ENCODE data around the gene BPIFB6. TPM values are rescaled to one million over a fixed set of nuclear protein-coding genes. Genes with fewer than 3 reads are reported as not detected.

Gene BPIFB6
- total and polyA plus RNA-seq, 2 donors (not counting 1 experiment from before 2014, with no cell fraction given) = not detected

DNA sequence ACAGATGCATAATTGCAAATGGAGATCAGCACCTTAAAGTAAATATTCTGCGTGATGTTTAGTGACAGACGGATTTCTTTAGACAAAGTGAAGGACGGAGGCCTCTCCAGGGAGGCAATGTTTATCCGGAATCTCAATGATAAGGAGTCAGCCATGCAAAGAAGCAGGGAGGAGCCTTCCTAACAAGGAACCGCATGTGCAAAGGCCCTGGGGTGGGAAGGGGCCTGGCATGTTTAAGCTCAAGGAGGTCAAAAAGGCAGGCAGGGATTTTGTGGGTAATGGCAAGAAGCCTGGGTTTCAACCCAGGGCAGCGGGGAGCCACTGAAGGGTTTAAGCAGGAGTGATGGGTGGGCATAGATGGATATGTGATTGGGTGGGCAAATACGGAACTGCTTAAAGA is 22.9 kb downstream of the BPIFB6 start:
- Histone ChIP-seq H3K27ac (ENCODE audit: insufficient read depth, low read length) (no peak overlapping the region), H3K36me3 (ENCODE audit: control insufficient read depth, insufficient read depth, low read length) (no peaks in the 10 kb centered on the region), H3K27me3 (ENCODE audit: control insufficient read depth, insufficient read depth, low read length) (no peaks in the 10 kb centered on the region), H2AFZ (ENCODE audit: low read length) (no peak overlapping the region), H3K4me3 (replicated peaks in 1 of 4; ENCODE audit: control extremely low read depth in 1 of 4, insufficient read depth in 1 of 4, low read depth in 3 of 4, low read length in 4 of 4) (no peak overlapping the region), H3K9ac (ENCODE audit: insufficient read depth, low read length) (no peak overlapping the region), H3K4me1 (ENCODE audit: control insufficient read depth, extremely low read depth, insufficient read depth, low read length) (no peaks in the 10 kb centered on the region), H3K9me3 (ENCODE audit: control insufficient read depth, insufficient read depth, low read depth, low read length) (no peaks in the 10 kb centered on the region), H3K4me2 (ENCODE audit: extremely low read depth, insufficient read depth, low read length) (no peak overlapping the region), H3K79me2 (ENCODE audit: control insufficient read depth, insufficient read depth, low read length) (no peaks in the 10 kb centered on the region), H4K20me1 (ENCODE audit: control insufficient read depth, extremely low read depth, insufficient read depth, low read length) (no peaks in the 10 kb centered on the region)
- TF ChIP-seq EZH2 (IDR thresholded peaks at IDR 0.05; ENCODE audit: low read length, missing control alignments) = no peak
- TF ChIP-seq, protein P1, sequence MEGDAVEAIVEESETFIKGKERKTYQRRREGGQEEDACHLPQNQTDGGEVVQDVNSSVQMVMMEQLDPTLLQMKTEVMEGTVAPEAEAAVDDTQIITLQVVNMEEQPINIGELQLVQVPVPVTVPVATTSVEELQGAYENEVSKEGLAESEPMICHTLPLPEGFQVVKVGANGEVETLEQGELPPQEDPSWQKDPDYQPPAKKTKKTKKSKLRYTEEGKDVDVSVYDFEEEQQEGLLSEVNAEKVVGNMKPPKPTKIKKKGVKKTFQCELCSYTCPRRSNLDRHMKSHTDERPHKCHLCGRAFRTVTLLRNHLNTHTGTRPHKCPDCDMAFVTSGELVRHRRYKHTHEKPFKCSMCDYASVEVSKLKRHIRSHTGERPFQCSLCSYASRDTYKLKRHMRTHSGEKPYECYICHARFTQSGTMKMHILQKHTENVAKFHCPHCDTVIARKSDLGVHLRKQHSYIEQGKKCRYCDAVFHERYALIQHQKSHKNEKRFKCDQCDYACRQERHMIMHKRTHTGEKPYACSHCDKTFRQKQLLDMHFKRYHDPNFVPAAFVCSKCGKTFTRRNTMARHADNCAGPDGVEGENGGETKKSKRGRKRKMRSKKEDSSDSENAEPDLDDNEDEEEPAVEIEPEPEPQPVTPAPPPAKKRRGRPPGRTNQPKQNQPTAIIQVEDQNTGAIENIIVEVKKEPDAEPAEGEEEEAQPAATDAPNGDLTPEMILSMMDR (conservative IDR thresholded peaks at IDR 0.05 in 1 of 2, IDR thresholded peaks at IDR 0.05 in 1 of 2; ENCODE audit: low read depth in 1 of 2, low read length in 2 of 2) = no peak
- DNase-seq (ENCODE audit: low read depth in 2 of 2) = no peak

DNA sequence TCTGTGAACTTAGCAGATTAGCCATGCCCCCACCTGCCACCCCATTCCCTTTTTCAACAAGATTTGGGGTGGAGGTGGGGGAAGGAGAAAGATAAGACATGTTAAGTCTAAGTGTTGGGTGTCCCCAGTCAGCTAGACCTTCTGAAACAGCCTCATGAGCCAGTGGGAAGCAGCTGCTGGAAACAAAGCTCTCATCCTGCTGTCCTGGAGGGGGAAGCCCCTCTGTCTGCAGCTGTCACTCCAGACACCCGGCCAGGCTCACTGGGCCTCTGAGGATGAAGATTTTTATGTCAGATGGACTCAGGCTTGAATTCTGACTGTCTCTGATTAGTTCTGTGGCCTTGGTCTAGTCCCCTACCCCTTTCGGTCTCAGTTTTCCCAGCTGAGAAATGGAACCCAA is 23.3 kb downstream of the BPIFB6 start:
- no peaks in the 10 kb centered on the region for H3K36me3 ChIP-seq (ENCODE audit: control insufficient read depth, insufficient read depth, low read length)
- H3K27me3 ChIP-seq (ENCODE audit: control insufficient read depth, insufficient read depth, low read length) = no peaks in the 10 kb centered on the region
- no peak overlapping the region for H3K9ac ChIP-seq (ENCODE audit: insufficient read depth, low read length)
- no peaks in the 10 kb centered on the region for H3K79me2 ChIP-seq (ENCODE audit: control insufficient read depth, insufficient read depth, low read length)
- no peaks in the 10 kb centered on the region for H3K4me1 ChIP-seq (ENCODE audit: control insufficient read depth, extremely low read depth, insufficient read depth, low read length)
- no peak for DNase-seq (ENCODE audit: low read depth in 2 of 2)
- H3K4me2 ChIP-seq (ENCODE audit: extremely low read depth, insufficient read depth, low read length) = no peak overlapping the region
- H4K20me1 ChIP-seq (ENCODE audit: control insufficient read depth, extremely low read depth, insufficient read depth, low read length) = no peaks in the 10 kb centered on the region
- H3K4me3 ChIP-seq (replicated peaks in 1 of 4; ENCODE audit: control extremely low read depth in 1 of 4, insufficient read depth in 1 of 4, low read depth in 3 of 4, low read length in 4 of 4) = no peak overlapping the region
- TF ChIP-seq, protein P1 (conservative IDR thresholded peaks at IDR 0.05 in 1 of 2, IDR thresholded peaks at IDR 0.05 in 1 of 2; ENCODE audit: low read depth in 1 of 2, low read length in 2 of 2) = no peak
- no peak for TF ChIP-seq EZH2 (IDR thresholded peaks at IDR 0.05; ENCODE audit: low read length, missing control alignments)
- no peaks in the 10 kb centered on the region for H3K9me3 ChIP-seq (ENCODE audit: control insufficient read depth, insufficient read depth, low read depth, low read length)
- no peak overlapping the region for H3K27ac ChIP-seq (ENCODE audit: insufficient read depth, low read length)
- no peak overlapping the region for H2AFZ ChIP-seq (ENCODE audit: low read length)

DNA sequence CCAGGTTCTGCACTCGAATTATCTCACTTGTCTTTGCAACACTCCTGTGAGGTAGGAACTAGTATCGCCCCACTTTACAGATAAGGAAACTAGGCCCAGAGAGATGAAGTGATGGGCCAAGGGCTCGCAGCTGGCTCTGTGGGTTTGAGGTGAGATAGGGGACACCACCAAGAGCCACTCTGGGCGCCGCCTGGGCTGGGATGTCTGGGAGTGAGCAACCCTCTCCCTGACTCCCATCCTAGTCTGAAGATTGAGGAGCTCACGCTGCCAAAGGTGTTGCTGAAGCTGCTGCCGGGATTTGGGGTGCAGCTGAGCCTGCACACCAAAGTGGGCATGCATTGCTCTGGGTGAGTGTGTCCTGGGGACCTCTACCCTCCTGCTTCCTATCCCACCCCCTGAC is 27.7 kb downstream of the BPIFB6 start:
- no peak overlapping the region for H2AFZ ChIP-seq (ENCODE audit: low read length)
- no peaks in the 10 kb centered on the region for H3K27me3 ChIP-seq (ENCODE audit: control insufficient read depth, insufficient read depth, low read length)
- H3K9ac ChIP-seq (ENCODE audit: insufficient read depth, low read length) = no peak overlapping the region
- no peaks in the 10 kb centered on the region for H3K9me3 ChIP-seq (ENCODE audit: control insufficient read depth, insufficient read depth, low read depth, low read length)
- H3K4me3 ChIP-seq (replicated peaks in 1 of 4; ENCODE audit: control extremely low read depth in 1 of 4, insufficient read depth in 1 of 4, low read depth in 3 of 4, low read length in 4 of 4) = no peak overlapping the region
- no peaks in the 10 kb centered on the region for H3K4me1 ChIP-seq (ENCODE audit: control insufficient read depth, extremely low read depth, insufficient read depth, low read length)
- H3K4me2 ChIP-seq (ENCODE audit: extremely low read depth, insufficient read depth, low read length) = no peak overlapping the region
- no peak overlapping the region for H3K27ac ChIP-seq (ENCODE audit: insufficient read depth, low read length)
- DNase-seq (ENCODE audit: low read depth in 2 of 2) = no peak
- H3K79me2 ChIP-seq (ENCODE audit: control insufficient read depth, insufficient read depth, low read length) = no peaks in the 10 kb centered on the region
- no peaks in the 10 kb centered on the region for H4K20me1 ChIP-seq (ENCODE audit: control insufficient read depth, extremely low read depth, insufficient read depth, low read length)
- TF ChIP-seq EZH2 (IDR thresholded peaks at IDR 0.05; ENCODE audit: low read length, missing control alignments) = no peak
- TF ChIP-seq, protein P1 (conservative IDR thresholded peaks at IDR 0.05 in 1 of 2, IDR thresholded peaks at IDR 0.05 in 1 of 2; ENCODE audit: low read depth in 1 of 2, low read length in 2 of 2) = no peak
- no peaks in the 10 kb centered on the region for H3K36me3 ChIP-seq (ENCODE audit: control insufficient read depth, insufficient read depth, low read length)

All from fibroblast of lung (primary cell).